H9 (cell line): ENCODE measurements around the gene TCF4. TPM values are rescaled to one million over a fixed set of nuclear protein-coding genes. Genes with fewer than 3 reads are reported as not detected.

Experiments
- DNase-seq: peaks from one replicate; pipeline ENCODE4 v3.0.0-alpha.2; 2017
- H2AFZ ChIP-seq: one replicate; pipeline ENCODE4 v1.6.1; 2013; ENCODE audit warnings: mild to moderate bottlenecking, low read length, control low read depth, moderate library complexity
- H2AK5ac ChIP-seq: 2 replicates; pipeline ENCODE4 v1.6.1; 2013; ENCODE audit warnings: low read length, control low read depth, mixed read lengths; ENCODE audit not compliant: insufficient read length
- H2BK120ac ChIP-seq: one replicate; pipeline ENCODE4 v1.6.1; 2013; ENCODE audit warnings: low read depth, mild to moderate bottlenecking, low read length, control low read depth, inconsistent platforms; ENCODE audit not compliant: poor library complexity, severe bottlenecking
- H2BK12ac ChIP-seq: 2 replicates; pipeline ENCODE4 v1.6.1; 2013; ENCODE audit warnings: low read length, control low read depth, mixed read lengths, low read depth; ENCODE audit not compliant: insufficient read length
- H2BK15ac ChIP-seq: 2 replicates; pipeline ENCODE4 v1.6.1; 2013; ENCODE audit warnings: low read depth, low read length, control low read depth
- H2BK20ac ChIP-seq: one replicate; pipeline ENCODE4 v1.6.1; 2013; ENCODE audit warnings: low read depth, mild to moderate bottlenecking, low read length, control low read depth, inconsistent platforms; ENCODE audit not compliant: poor library complexity, severe bottlenecking
- H2BK5ac ChIP-seq: 2 replicates; pipeline ENCODE4 v1.6.1; 2013; ENCODE audit warnings: low read length, control low read depth, mixed read lengths; ENCODE audit not compliant: insufficient read length
- H3K14ac ChIP-seq: 2 replicates; pipeline ENCODE4 v1.6.1; 2013; ENCODE audit warnings: low read length, control low read depth; ENCODE audit not compliant: insufficient read depth
- H3K18ac ChIP-seq: 2 replicates; pipeline ENCODE4 v1.6.1; 2013; ENCODE audit warnings: low read depth, mild to moderate bottlenecking, mixed read lengths, low read length, control low read depth; ENCODE audit not compliant: insufficient read length
- H3K23ac ChIP-seq: 2 replicates; pipeline ENCODE4 v1.6.1; 2013; ENCODE audit warnings: low read length, control low read depth, mixed read lengths, low read depth; ENCODE audit not compliant: insufficient read length
- H3K23me2 ChIP-seq: 2 replicates; pipeline ENCODE4 v1.6.1; 2013; ENCODE audit warnings: low read depth, mild to moderate bottlenecking, mixed read lengths, low read length, control low read depth; ENCODE audit not compliant: insufficient read length, poor library complexity, severe bottlenecking
- H3K27ac ChIP-seq: 2 replicates; pipeline ENCODE4 v1.5.1; 2013; ENCODE audit warnings: low read length, control low read depth, mixed read lengths, low read depth; ENCODE audit not compliant: insufficient read length
- H3K27me3 ChIP-seq: 2 replicates; pipeline ENCODE4 v1.6.1; 2013; ENCODE audit warnings: low read length, control low read depth, inconsistent platforms; ENCODE audit not compliant: insufficient read depth
- H3K4ac ChIP-seq: 2 replicates; pipeline ENCODE4 v1.6.1; 2013; ENCODE audit warnings: low read depth, mild to moderate bottlenecking, control low read depth, inconsistent platforms, low read length, moderate library complexity
- H3K4me1 ChIP-seq: 2 replicates; pipeline ENCODE4 v1.6.1; 2013; ENCODE audit warnings: low read length, control low read depth, inconsistent platforms; ENCODE audit not compliant: insufficient read depth
- H3K4me2 ChIP-seq: 2 replicates; pipeline ENCODE4 v1.6.1; 2013; ENCODE audit warnings: low read length, control low read depth, mixed read lengths; ENCODE audit not compliant: insufficient read length, insufficient read depth
- H3K56ac ChIP-seq: 2 replicates; pipeline ENCODE4 v1.6.1; 2013; ENCODE audit warnings: low read depth, mild to moderate bottlenecking, mixed read lengths, low read length, control low read depth; ENCODE audit not compliant: insufficient read length
- H3K79me1 ChIP-seq: 2 replicates; pipeline ENCODE4 v1.6.1; 2013; ENCODE audit warnings: low read depth, mild to moderate bottlenecking, moderate library complexity, low read length, control low read depth, inconsistent platforms; ENCODE audit not compliant: insufficient read depth, poor library complexity, severe bottlenecking
- H3K79me2 ChIP-seq: 2 replicates; pipeline ENCODE4 v1.6.1; 2013; ENCODE audit warnings: low read length, control low read depth, inconsistent platforms; ENCODE audit not compliant: insufficient read depth
- H3K9ac ChIP-seq: 2 replicates; pipeline ENCODE4 v1.6.1; 2013; ENCODE audit warnings: low read length, control low read depth, mixed read lengths; ENCODE audit not compliant: insufficient read length; ENCODE audit errors: extremely low read depth
- H3K9me3 ChIP-seq: one replicate; pipeline ENCODE4 v1.6.1; 2013; ENCODE audit warnings: low read depth, low read length, inconsistent platforms; ENCODE audit not compliant: control insufficient read depth
- H3T11ph ChIP-seq: one replicate; pipeline ENCODE4 v1.6.1; 2013; ENCODE audit warnings: mild to moderate bottlenecking, low read length, control low read depth, inconsistent platforms
- H4K20me1 ChIP-seq: one replicate; pipeline ENCODE4 v1.6.1; 2013; ENCODE audit not compliant: control insufficient read depth, insufficient read length, insufficient read depth
- H4K5ac ChIP-seq: 2 replicates; pipeline ENCODE4 v1.6.1; 2013; ENCODE audit warnings: low read depth, mild to moderate bottlenecking, mixed read lengths, low read length, control low read depth; ENCODE audit not compliant: insufficient read length
- H4K8ac ChIP-seq: replicated peaks from 2 replicates; pipeline ENCODE4 v1.6.1; 2013; ENCODE audit warnings: low read length, control low read depth, mixed read lengths, low read depth; ENCODE audit not compliant: insufficient read length
- H4K91ac ChIP-seq: 2 replicates; pipeline ENCODE4 v1.6.1; 2013; ENCODE audit warnings: low read depth, mild to moderate bottlenecking, moderate library complexity, mixed read lengths, low read length, control low read depth; ENCODE audit not compliant: insufficient read length
- H3K27ac Mint-ChIP-seq, 3 experiments: 2 replicates in 2 of 3; 3 replicates in 1 of 3; pipeline ENCODE4 v1.8.0; 2020 to 2021; ENCODE audit warnings: mixed read lengths in 3 of 3, mild to moderate bottlenecking in 1 of 3, moderate library complexity in 1 of 3
- H3K27me3 Mint-ChIP-seq: 2 replicates; pipeline ENCODE4 v1.8.0; 2021; ENCODE audit warnings: low read depth, mild to moderate bottlenecking, moderate library complexity, mixed read lengths
- H3K36me3 Mint-ChIP-seq, 3 experiments: 2 replicates in 2 of 3; 3 replicates in 1 of 3; pipeline ENCODE4 v1.8.0; 2020 to 2021; ENCODE audit warnings: low read depth in 3 of 3, mixed read lengths in 3 of 3; ENCODE audit not compliant: insufficient read depth in 1 of 3
- H3K4me1 Mint-ChIP-seq, 2 experiments: 2 replicates each; pipeline ENCODE4 v1.8.0; 2020; ENCODE audit warnings: mixed read lengths in 2 of 2
- H3K4me3 Mint-ChIP-seq, 2 experiments: 2 replicates in 1 of 2; 3 replicates in 1 of 2; pipeline ENCODE4 v1.8.0; 2020 to 2021; ENCODE audit warnings: mild to moderate bottlenecking in 2 of 2, mixed read lengths in 2 of 2, moderate library complexity in 1 of 2
- H3K9me3 Mint-ChIP-seq, 2 experiments: 2 replicates in 1 of 2; 3 replicates in 1 of 2; pipeline ENCODE4 v1.8.0; 2020; ENCODE audit warnings: mild to moderate bottlenecking in 2 of 2, mixed read lengths in 2 of 2, moderate library complexity in 1 of 2
- WGBS: extraction: QIAGEN DNeasy Blood & Tissue Kit; methylation state at CpG from one replicate; pipeline ENCODE4 v1.1.7; 2013; ENCODE audit warnings: missing lambda C conversion rate, low lambda C conversion rate, mixed read lengths; ENCODE audit not compliant: insufficient read length; ENCODE audit errors: extremely low coverage; 5-methylcytosine and 5-hydroxymethylcytosine counted together
- total RNA-seq: library from RNA; stranded (reverse); gene quantifications from 2 replicates; pipeline ENCODE4 v1.2.1, GENCODE V29; 2021
- TF ChIP-seq, protein P1 (sequence below): fragments of 200-600 bp; sonication (generic); conservative IDR thresholded peaks from 3 replicates; pipeline ENCODE4 v1.8.0; 2021; ENCODE audit warnings: antibody characterized with exemption, mild to moderate bottlenecking

The TCF4 gene
- total RNA-seq, 1 experiment from 2014 or later, result 99.4 TPM

DNA sequence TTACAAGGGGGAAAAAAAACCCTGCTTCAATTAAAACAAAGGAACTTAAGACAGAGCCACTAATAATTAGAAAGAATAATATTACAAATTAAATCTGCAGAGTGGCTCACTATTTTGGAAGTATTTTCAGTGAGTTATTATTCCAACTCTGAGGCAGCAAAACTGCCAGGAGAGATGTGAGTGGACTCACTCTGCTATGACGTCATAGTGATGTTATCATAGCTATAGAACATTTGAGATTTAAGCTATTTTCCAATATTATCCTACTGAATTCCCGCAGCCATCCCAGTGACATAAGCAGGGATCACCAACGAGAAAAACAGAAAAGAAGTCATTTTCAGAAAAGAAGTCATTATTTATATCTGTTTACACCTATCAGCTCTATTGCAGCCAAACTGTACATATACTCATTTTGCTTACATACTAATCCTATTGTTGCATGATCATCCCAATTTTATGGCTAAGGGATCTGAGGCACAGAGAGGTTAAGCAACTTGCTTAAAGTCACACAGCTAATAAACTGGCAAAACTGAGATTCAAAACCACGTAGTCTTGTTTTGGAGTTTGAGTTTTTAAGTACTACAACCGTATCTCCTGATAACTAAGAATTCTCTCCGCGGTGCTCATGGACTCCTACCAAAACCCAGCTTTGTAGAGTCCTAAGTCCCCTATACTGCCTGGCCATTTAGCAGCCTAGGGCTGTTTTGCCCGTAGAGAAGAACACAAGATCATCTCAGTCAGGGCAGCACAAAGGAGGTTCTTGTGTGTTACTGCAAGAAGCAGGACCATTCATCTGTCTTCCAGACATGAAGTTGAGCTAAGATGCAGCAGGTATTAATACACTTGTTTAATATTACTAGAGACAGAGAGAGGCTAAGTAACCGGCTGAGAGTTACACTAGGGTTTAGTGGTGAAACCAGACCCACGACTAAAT is 299.8 kb downstream of the TCF4 start:
- Histone ChIP-seq H2BK20ac (no peak overlapping the region), H2AK5ac (no peak overlapping the region), H3K79me1 (peaks cover 4% of the 10 kb centered on the region), H2BK120ac (no peak overlapping the region), H3K27me3 (no peaks in the 10 kb centered on the region), H2BK5ac (no peak overlapping the region), H3K9ac (no peak overlapping the region), H2BK12ac (no peak overlapping the region), H3K27ac (no peak overlapping the region), H4K20me1 (no peaks in the 10 kb centered on the region), H3K18ac (no peak overlapping the region), H3K56ac (no peak overlapping the region), H2AFZ (no peak overlapping the region), H3K23ac (no peak overlapping the region), H4K5ac (no peak overlapping the region), H3K4me1 (no peaks in the 10 kb centered on the region), H3K14ac (no peak overlapping the region), H3K23me2 (no peaks in the 10 kb centered on the region), H3K4ac (no peak overlapping the region), H4K8ac (no peak overlapping the region), H3T11ph (no peak overlapping the region), H4K91ac (no peak overlapping the region), H2BK15ac (no peak overlapping the region), H3K79me2 (no peaks in the 10 kb centered on the region; the same call in 1 of the 2 replicates), H3K9me3 (no peaks in the 10 kb centered on the region), H3K4me2 (no peak overlapping the region)
- no CpG with 5 or more reads among the region's 10 CpGs for WGBS
- Mint-ChIP-seq H3K9me3 (no peaks in the 10 kb centered on the region), H3K36me3 (no peaks in the 10 kb centered on the region), H3K4me3 (no peak overlapping the region), H3K27me3 (no peaks in the 10 kb centered on the region), H3K4me1 (peaks cover 22 to 27% of the 10 kb centered on the region in 2 experiments), H3K27ac (no peak overlapping the region)
- TF ChIP-seq, protein P1, sequence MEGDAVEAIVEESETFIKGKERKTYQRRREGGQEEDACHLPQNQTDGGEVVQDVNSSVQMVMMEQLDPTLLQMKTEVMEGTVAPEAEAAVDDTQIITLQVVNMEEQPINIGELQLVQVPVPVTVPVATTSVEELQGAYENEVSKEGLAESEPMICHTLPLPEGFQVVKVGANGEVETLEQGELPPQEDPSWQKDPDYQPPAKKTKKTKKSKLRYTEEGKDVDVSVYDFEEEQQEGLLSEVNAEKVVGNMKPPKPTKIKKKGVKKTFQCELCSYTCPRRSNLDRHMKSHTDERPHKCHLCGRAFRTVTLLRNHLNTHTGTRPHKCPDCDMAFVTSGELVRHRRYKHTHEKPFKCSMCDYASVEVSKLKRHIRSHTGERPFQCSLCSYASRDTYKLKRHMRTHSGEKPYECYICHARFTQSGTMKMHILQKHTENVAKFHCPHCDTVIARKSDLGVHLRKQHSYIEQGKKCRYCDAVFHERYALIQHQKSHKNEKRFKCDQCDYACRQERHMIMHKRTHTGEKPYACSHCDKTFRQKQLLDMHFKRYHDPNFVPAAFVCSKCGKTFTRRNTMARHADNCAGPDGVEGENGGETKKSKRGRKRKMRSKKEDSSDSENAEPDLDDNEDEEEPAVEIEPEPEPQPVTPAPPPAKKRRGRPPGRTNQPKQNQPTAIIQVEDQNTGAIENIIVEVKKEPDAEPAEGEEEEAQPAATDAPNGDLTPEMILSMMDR, result no peak
- no peak for DNase-seq
